DND-41 (cell line): ENCODE measurements around the gene IVD.

Experiments
- ATAC-seq: fragments of 200-7000 bp; cut with Tn5 transposase; 3 replicates; pipeline ENCODE4 v1.9.1; 2021; ENCODE audit warnings: low read depth; ENCODE audit not compliant: insufficient read depth
- DNase-seq: peaks from one replicate; pipeline ENCODE4 v3.0.0-alpha.2; 2020
- H2AFZ ChIP-seq: 2 replicates; pipeline ENCODE4 v1.6.0; 2012; ENCODE audit warnings: low read depth, low read length
- H3K27ac ChIP-seq: 2 replicates; pipeline ENCODE4 v1.5.1; 2012; ENCODE audit warnings: low read length, inconsistent platforms
- H3K27me3 ChIP-seq: fragments of 200-600 bp; sonication (generic); 2 replicates; pipeline ENCODE4 v1.6.0; 2012; ENCODE audit warnings: low read length, mild to moderate bottlenecking, inconsistent platforms; ENCODE audit not compliant: insufficient read depth, poor library complexity
- H3K36me3 ChIP-seq: 2 replicates; pipeline ENCODE4 v1.5.1; 2012; ENCODE audit warnings: low read length, inconsistent platforms; ENCODE audit not compliant: insufficient read depth
- H3K4me1 ChIP-seq: 2 replicates; pipeline ENCODE4 v1.5.1; 2012; ENCODE audit warnings: mild to moderate bottlenecking, low read length; ENCODE audit not compliant: insufficient read depth
- H3K4me2 ChIP-seq: 2 replicates; pipeline ENCODE4 v1.6.0; 2012; ENCODE audit warnings: mild to moderate bottlenecking, moderate library complexity, low read length, inconsistent platforms; ENCODE audit not compliant: insufficient read depth
- H3K4me3 ChIP-seq, 2 experiments: fragments of 200-600 bp in 1 of 2; shearing (Covaris generic) in 1 of 2; 2 replicates each; pipeline ENCODE4 v1.5.1; 2012 to 2016; ENCODE audit warnings: inconsistent platforms in 2 of 2, low read length in 2 of 2, mild to moderate bottlenecking in 2 of 2, low read depth in 1 of 2, moderate library complexity in 1 of 2
- H3K79me2 ChIP-seq: 2 replicates; pipeline ENCODE4 v1.6.0; 2012; ENCODE audit warnings: low read length, inconsistent platforms; ENCODE audit not compliant: insufficient read depth
- H3K9ac ChIP-seq: 2 replicates; pipeline ENCODE4 v1.6.0; 2012; ENCODE audit warnings: low read depth, mild to moderate bottlenecking, inconsistent platforms, low read length, moderate library complexity
- H3K9me3 ChIP-seq: 2 replicates; pipeline ENCODE4 v1.5.1; 2012; ENCODE audit warnings: low read length, moderate library complexity, mild to moderate bottlenecking, inconsistent platforms; ENCODE audit not compliant: insufficient read depth, severe bottlenecking
- H4K20me1 ChIP-seq: 2 replicates; pipeline ENCODE4 v1.6.0; 2012; ENCODE audit warnings: low read length; ENCODE audit not compliant: insufficient read depth
- EZH2 ChIP-seq: IDR thresholded peaks from 3 replicates; pipeline ENCODE4 v1.6.1; 2012; ENCODE audit warnings: borderline replicate concordance, low read depth, mild to moderate bottlenecking, moderate library complexity, low read length, inconsistent platforms; ENCODE audit not compliant: severe bottlenecking
- TF ChIP-seq, protein P1 (sequence below): IDR thresholded peaks from 2 replicates; pipeline ENCODE4 v1.5.1; 2012; ENCODE audit warnings: borderline replicate concordance, low read length, moderate library complexity, mild to moderate bottlenecking; ENCODE audit not compliant: poor library complexity, severe bottlenecking; ENCODE audit errors: extremely low read depth

IVD gene

DNA sequence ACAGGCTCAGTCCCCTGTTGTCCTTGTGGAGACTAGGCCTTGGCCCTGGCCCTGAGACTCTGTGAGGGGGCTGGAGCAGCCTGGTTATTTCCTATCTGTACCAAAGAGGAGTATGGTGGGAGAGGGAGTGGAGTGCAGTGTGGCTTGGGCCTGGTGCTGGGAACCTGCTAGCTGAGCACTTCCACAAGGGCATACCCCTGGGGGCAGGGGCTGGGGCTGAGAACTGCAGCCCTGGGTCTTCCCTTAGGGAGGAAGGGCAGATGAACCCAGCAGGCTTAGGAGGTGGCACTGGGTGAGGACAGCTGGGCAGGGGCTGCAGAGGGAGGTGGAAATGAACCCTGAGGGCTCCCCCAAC lies 61.6 kb downstream of the IVD start:
- H3K9ac ChIP-seq, result no peak overlapping the region
- peaks cover 19% of the 10 kb centered on the region for H3K4me1 ChIP-seq
- no peak for DNase-seq
- H3K9me3 ChIP-seq, result no peaks in the 10 kb centered on the region
- H3K27ac ChIP-seq, result no peak overlapping the region
- no peaks in the 10 kb centered on the region for H3K27me3 ChIP-seq
- no peak overlapping the region for H2AFZ ChIP-seq
- peaks cover 46% of the 10 kb centered on the region for H3K36me3 ChIP-seq
- peaks cover 3% of the 10 kb centered on the region; the same call in 1 of the 2 replicates for H4K20me1 ChIP-seq
- no peak overlapping the region for H3K4me3 ChIP-seq
- H3K4me2 ChIP-seq, result no peak overlapping the region
- H3K79me2 ChIP-seq, result peaks cover 12% of the 10 kb centered on the region
- TF ChIP-seq EZH2, result no peak
- TF ChIP-seq, protein P1, sequence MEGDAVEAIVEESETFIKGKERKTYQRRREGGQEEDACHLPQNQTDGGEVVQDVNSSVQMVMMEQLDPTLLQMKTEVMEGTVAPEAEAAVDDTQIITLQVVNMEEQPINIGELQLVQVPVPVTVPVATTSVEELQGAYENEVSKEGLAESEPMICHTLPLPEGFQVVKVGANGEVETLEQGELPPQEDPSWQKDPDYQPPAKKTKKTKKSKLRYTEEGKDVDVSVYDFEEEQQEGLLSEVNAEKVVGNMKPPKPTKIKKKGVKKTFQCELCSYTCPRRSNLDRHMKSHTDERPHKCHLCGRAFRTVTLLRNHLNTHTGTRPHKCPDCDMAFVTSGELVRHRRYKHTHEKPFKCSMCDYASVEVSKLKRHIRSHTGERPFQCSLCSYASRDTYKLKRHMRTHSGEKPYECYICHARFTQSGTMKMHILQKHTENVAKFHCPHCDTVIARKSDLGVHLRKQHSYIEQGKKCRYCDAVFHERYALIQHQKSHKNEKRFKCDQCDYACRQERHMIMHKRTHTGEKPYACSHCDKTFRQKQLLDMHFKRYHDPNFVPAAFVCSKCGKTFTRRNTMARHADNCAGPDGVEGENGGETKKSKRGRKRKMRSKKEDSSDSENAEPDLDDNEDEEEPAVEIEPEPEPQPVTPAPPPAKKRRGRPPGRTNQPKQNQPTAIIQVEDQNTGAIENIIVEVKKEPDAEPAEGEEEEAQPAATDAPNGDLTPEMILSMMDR, result no peak
- ATAC-seq, result no peak

DNA sequence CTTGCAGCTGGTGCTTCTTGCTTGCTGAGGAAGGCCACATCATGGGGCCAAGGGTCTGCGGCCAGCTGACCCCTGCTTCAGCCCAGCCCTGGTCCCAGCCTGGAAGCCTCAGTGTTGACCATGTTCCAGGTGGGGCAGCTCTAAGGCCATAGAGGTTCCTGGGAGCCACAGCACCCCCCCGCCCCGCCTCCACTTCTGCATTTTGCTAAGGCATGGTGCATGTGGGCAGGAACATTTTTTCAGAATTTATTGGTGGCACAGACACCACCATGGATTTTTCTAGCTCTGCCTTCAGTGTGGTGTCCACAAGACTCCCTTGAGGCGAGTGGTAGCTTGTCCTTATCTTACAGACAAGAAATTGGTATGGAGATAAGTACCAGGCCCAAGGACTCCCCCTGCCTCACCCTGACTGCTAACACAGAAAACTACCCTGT lies 63.3 kb downstream of the IVD start:
- H3K27me3 ChIP-seq, result no peaks in the 10 kb centered on the region
- no peak overlapping the region for H3K27ac ChIP-seq
- peaks cover 3% of the 10 kb centered on the region; the same call in 1 of the 2 replicates for H4K20me1 ChIP-seq
- peaks cover 7% of the 10 kb centered on the region for H3K79me2 ChIP-seq
- peaks cover 33% of the 10 kb centered on the region for H3K36me3 ChIP-seq
- TF ChIP-seq, protein P1, result no peak
- TF ChIP-seq EZH2, result no peak
- DNase-seq, result no peak
- H3K4me1 ChIP-seq, result peaks cover 25% of the 10 kb centered on the region
- no peaks in the 10 kb centered on the region for H3K9me3 ChIP-seq
- H3K4me3 ChIP-seq, result no peak overlapping the region
- no peak overlapping the region for H2AFZ ChIP-seq
- H3K4me2 ChIP-seq, result no peak overlapping the region
- ATAC-seq, result no peak
- H3K9ac ChIP-seq, result no peak overlapping the region

DNA sequence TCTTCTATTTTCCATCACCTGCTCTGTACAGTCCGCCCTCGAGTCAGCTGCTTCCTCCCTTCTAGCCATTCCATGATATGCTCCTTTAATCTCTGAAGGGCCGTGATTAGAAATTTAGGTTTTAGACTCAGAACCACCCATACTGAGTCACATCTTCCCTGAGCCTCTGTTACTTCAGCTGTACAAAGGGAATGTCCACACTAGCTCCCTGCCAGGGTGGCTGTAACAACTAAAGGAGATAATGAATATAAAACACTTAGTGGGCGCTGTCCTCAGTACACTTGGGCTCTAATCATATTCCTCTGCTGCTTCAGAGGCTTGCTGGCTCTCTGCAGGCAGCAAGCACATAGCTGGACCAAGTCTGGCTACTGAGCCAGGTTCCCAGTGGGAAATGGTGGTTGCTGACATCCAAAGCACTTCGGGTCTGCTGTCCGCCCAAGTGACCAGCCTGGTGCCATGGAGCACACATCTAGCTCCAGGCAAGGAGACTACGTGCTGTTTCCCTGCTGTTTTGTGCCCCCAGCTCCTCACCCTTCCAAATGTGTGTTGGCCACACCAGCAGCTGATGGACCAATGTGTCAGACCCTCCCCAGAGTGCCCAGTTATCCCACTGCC lies 64.3 kb downstream of the IVD start:
- peak overlapping the region; percentile 88 for H3K27ac ChIP-seq
- no peak for DNase-seq
- H3K4me3 ChIP-seq, result peak overlapping the region in 1 of 2 experiments; percentile 62; a peak in 2 of 4 replicates
- peaks cover 23% of the 10 kb centered on the region for H3K36me3 ChIP-seq
- TF ChIP-seq, protein P1, result no peak
- no peak for TF ChIP-seq EZH2
- peaks cover 7% of the 10 kb centered on the region for H3K79me2 ChIP-seq
- no peaks in the 10 kb centered on the region for H4K20me1 ChIP-seq
- peak overlapping the region; percentile 89 for H2AFZ ChIP-seq
- H3K27me3 ChIP-seq, result no peaks in the 10 kb centered on the region
- H3K9ac ChIP-seq, result peak overlapping the region; percentile 65
- H3K4me2 ChIP-seq, result peak overlapping the region; percentile 88
- no peaks in the 10 kb centered on the region for H3K9me3 ChIP-seq
- no peak for ATAC-seq
- H3K4me1 ChIP-seq, result peaks cover 25% of the 10 kb centered on the region
